ENCODE data around the gene CD9. TPM values are rescaled to one million over a fixed set of nuclear protein-coding genes. Genes with fewer than 3 reads are reported as not detected.

Gene CD9
- polyA plus RNA-seq, 3 donors from 2014 or later: 2.1 to 9.8 (median 5.1) TPM

- Mint-ChIP-seq H3K4me1 (peaks cover 7 to 18% of the 10 kb centered on the region in 2 donors), H3K4me3 (peak overlapping the region in 3 of 5 donors; percentile 15 to 48 (median 37)), H3K27ac (peak overlapping the region in 5 of 6 donors; percentile 40 to 72 (median 60)), H3K27me3 (ENCODE audit: low read depth in 3 of 3) (peaks cover 2 to 10% (median 6%) of the 10 kb centered on the region in 3 donors), H3K36me3 (no peaks in the 10 kb centered on the region), H3K9me3 (no peaks in the 10 kb centered on the region)
- peak; percentile 9 to 21 (median 13) for DNase-seq
These were observed 32.6 kb upstream of the CD9 start for GRCh38 chr12:6167327-6168280.

DNA sequence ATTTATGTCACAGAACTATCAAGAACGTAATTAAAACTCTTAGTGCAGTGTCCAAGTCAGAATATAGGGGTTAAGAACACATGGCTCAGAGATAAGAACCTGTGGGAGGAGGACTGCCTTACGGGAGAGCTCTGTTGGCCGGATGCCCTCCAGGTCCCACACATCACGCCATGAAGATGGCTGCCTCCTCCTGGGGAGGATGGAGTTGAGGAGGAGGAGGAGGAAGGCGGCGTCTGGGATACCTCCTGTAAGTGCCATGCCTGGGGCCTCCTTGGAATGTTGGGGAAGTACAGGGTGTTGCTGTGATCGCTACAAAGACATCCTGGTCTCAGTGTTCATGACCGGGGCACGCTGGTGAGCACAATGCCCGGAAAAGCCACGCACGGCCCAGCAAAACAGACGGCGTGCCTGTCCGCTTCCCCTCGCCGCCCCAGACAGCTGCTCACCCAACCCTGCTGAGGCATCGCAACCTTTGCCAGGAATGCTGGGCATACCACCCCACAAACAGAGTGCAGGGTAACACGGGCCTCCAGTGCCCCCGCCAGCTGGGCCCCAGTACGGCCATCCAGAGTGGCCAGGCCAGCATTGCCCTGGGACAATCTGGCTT is 28.7 kb upstream of the CD9 start:
- peaks cover 7 to 18% of the 10 kb centered on the region in 2 donors for H3K4me1 Mint-ChIP-seq
- no peaks in the 10 kb centered on the region for H3K36me3 Mint-ChIP-seq
- no peak overlapping the region for H3K4me3 Mint-ChIP-seq
- H3K9me3 Mint-ChIP-seq: no peaks in the 10 kb centered on the region
- H3K27me3 Mint-ChIP-seq (ENCODE audit: low read depth in 3 of 3): peaks cover 3 to 14% (median 4%) of the 10 kb centered on the region in 3 donors
- DNase-seq: no peak
- no peak overlapping the region for H3K27ac Mint-ChIP-seq

GRCh38 chr12:6172086-6172485 is 28.1 kb upstream of the CD9 start:
- Mint-ChIP-seq H3K27me3 (ENCODE audit: low read depth in 3 of 3) (peaks cover 3 to 14% (median 4%) of the 10 kb centered on the region in 3 donors), H3K4me1 (peaks cover 7 to 18% of the 10 kb centered on the region in 2 donors), H3K36me3 (no peaks in the 10 kb centered on the region), H3K9me3 (no peaks in the 10 kb centered on the region), H3K4me3 (no peak overlapping the region), H3K27ac (no peak overlapping the region)
- DNase-seq: no peak

DNA sequence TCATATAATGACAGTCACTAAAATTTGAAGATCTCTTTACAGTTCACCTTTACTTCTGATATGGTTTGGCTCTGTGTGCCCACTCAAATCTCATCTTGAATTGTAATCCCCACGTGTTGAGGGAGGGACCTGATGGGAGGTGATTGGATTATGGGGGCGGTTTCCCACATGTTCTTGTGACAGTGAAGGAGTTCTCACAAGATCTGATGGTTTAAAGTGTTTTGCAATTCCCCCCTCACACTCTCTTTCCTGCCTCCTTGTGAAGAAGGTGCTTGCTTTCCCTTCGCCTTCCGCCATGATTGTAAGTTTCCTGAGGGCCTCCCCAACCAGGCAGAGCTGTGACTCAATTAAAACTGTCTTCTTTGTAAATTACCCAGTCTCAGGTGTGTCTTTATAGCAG is 27.3 kb upstream of the CD9 start:
- DNase-seq: no peak
- peaks cover 3 to 14% (median 4%) of the 10 kb centered on the region in 3 donors for H3K27me3 Mint-ChIP-seq (ENCODE audit: low read depth in 3 of 3)
- H3K36me3 Mint-ChIP-seq: no peaks in the 10 kb centered on the region
- no peak overlapping the region for H3K27ac Mint-ChIP-seq
- H3K9me3 Mint-ChIP-seq: no peaks in the 10 kb centered on the region
- no peak overlapping the region for H3K4me3 Mint-ChIP-seq
- H3K4me1 Mint-ChIP-seq: peaks cover 1 to 10% of the 10 kb centered on the region in 2 donors

GRCh38 chr12:6177642-6178358 is 22.4 kb upstream of the CD9 start:
- Mint-ChIP-seq H3K4me1 (no peaks in the 10 kb centered on the region), H3K27ac (no peak overlapping the region), H3K27me3 (ENCODE audit: low read depth in 3 of 3) (peaks cover 1 to 8% (median 2%) of the 10 kb centered on the region in 3 donors), H3K4me3 (no peak overlapping the region), H3K36me3 (no peaks in the 10 kb centered on the region), H3K9me3 (peaks cover 0 to 3% (median 0%) of the 10 kb centered on the region in 6 donors)
- no peak for DNase-seq

- Mint-ChIP-seq H3K9me3 (peaks cover 0 to 3% (median 0%) of the 10 kb centered on the region in 6 donors), H3K27ac (no peak overlapping the region), H3K27me3 (ENCODE audit: low read depth in 3 of 3) (peaks cover 1 to 8% (median 2%) of the 10 kb centered on the region in 3 donors), H3K36me3 (no peaks in the 10 kb centered on the region), H3K4me1 (no peaks in the 10 kb centered on the region), H3K4me3 (no peak overlapping the region)
- DNase-seq: no peak
These were observed 21.0 kb upstream of the CD9 start for GRCh38 chr12:6178981-6179761.

DNA sequence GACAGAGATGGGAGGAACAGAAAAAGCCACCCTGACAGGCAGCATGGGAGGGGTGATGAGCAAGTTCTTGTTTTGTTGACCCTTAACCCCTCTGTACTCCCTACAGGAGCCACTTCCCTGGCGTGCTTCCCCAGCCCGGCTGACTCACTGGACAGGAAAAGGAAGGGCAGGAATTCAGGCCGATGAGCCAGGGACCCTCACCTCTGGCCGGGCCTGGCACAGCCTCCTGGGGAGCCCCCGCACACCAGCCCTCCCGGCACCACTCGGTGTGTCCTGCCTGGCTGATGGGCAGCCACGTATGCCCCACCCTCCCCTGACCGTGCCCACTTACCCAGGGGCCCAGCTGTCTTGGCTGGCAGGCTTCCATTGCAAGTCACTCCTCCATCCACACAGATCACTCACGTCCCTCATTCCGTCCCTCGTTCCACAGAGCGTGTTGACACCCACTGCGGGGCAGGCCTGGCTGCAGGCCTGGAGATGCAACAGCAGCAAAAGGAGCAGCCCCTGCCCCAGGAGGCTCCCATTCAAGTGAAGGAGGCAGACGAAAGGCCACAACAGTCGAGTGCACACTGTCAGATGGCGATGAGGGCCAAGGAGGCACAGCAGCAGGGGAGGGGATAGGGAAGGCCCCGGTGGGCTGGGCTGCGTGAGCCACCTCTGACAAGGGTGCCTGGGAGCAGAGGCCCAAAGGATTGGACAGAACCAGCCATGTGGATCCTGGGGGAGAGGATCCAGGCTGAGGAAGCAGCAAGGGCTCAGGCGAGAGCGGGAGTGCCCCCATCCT is 19.7 kb upstream of the CD9 start:
- no peak for DNase-seq
- no peaks in the 10 kb centered on the region for H3K4me1 Mint-ChIP-seq
- H3K9me3 Mint-ChIP-seq: peaks cover 0 to 3% (median 0%) of the 10 kb centered on the region in 6 donors
- no peak overlapping the region for H3K27ac Mint-ChIP-seq
- H3K4me3 Mint-ChIP-seq: no peak overlapping the region
- H3K27me3 Mint-ChIP-seq (ENCODE audit: low read depth in 3 of 3): peaks cover 0 to 12% (median 2%) of the 10 kb centered on the region in 3 donors
- H3K36me3 Mint-ChIP-seq: no peaks in the 10 kb centered on the region

GRCh38 chr12:6181166-6181565 is 19.0 kb upstream of the CD9 start:
- peaks cover 0 to 10% (median 2%) of the 10 kb centered on the region in 3 donors for H3K27me3 Mint-ChIP-seq (ENCODE audit: low read depth in 3 of 3)
- no peak overlapping the region for H3K4me3 Mint-ChIP-seq

DNA sequence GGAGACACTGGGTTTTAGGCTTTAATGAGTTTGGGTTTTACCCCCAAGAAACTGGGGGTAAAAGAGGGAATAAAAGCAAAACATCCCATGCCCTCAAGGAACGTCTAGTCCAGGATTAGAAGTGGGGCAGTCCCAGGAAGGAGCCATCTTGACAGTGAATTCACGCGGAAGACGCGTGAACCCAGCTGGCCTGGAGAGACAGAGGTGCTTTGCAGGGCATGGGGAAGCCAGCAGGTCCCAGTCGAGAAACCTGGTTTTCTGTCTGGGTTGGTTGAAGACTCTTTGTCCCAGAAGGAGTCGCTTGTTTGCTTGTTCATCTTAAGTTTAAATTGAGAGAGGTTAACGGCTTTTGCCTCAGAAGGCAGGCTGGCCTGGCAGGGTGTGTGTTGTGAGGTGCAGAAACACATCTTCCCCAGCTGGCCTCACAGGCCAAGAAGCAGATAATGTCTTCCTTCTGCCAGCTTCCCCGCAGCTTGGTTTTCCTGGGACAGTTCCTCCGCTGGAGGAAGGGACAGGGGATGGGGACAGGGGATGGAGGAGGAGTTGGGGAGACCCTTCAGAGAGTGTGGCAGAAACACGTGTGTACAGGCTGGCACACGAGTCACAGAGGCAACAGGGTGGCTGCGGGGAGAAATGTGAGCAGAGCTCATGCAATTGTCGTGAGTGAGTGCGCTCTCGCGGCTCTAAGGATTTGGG is 18.5 kb upstream of the CD9 start:
- H3K27me3 Mint-ChIP-seq (ENCODE audit: low read depth in 3 of 3): peaks cover 0 to 10% (median 4%) of the 10 kb centered on the region in 3 donors
- DNase-seq: no peak
- no peaks in the 10 kb centered on the region for H3K4me1 Mint-ChIP-seq
- H3K9me3 Mint-ChIP-seq: peaks cover 0 to 3% (median 0%) of the 10 kb centered on the region in 6 donors
- H3K4me3 Mint-ChIP-seq: no peak overlapping the region
- H3K36me3 Mint-ChIP-seq: no peaks in the 10 kb centered on the region
- H3K27ac Mint-ChIP-seq: no peak overlapping the region

More at GRCh38 chr12:6181166-6181565, 19.0 kb upstream of the CD9 start:
- H3K27ac Mint-ChIP-seq: no peak overlapping the region
- DNase-seq: no peak
- no peaks in the 10 kb centered on the region for H3K4me1 Mint-ChIP-seq
- peaks cover 0 to 3% (median 0%) of the 10 kb centered on the region in 6 donors for H3K9me3 Mint-ChIP-seq
- H3K36me3 Mint-ChIP-seq: no peaks in the 10 kb centered on the region

GRCh38 chr12:6182279-6182898 is 17.8 kb upstream of the CD9 start:
- Mint-ChIP-seq H3K4me3 (no peak overlapping the region), H3K4me1 (no peaks in the 10 kb centered on the region), H3K36me3 (no peaks in the 10 kb centered on the region), H3K9me3 (peaks cover 0 to 3% (median 0%) of the 10 kb centered on the region in 6 donors), H3K27me3 (ENCODE audit: low read depth in 3 of 3) (peaks cover 0 to 13% (median 4%) of the 10 kb centered on the region in 3 donors), H3K27ac (no peak overlapping the region)
- no peak for DNase-seq

- H3K27ac Mint-ChIP-seq: no peak overlapping the region
- peaks cover under 1 to 16% (median 4%) of the 10 kb centered on the region in 3 donors for H3K27me3 Mint-ChIP-seq (ENCODE audit: low read depth in 3 of 3)
- no peak for DNase-seq
- H3K36me3 Mint-ChIP-seq: no peaks in the 10 kb centered on the region
- H3K4me3 Mint-ChIP-seq: no peak overlapping the region
- no peaks in the 10 kb centered on the region for H3K4me1 Mint-ChIP-seq
- H3K9me3 Mint-ChIP-seq: no peaks in the 10 kb centered on the region
These were observed 16.3 kb upstream of the CD9 start for GRCh38 chr12:6183689-6184428.

All from immature natural killer cell (primary cell).